SU-DHL-6 (cell line): ENCODE measurements around the gene MAGEA9.
"Not testable (repeated sequence)": the region's sequence is repeated elsewhere in the genome, so short reads cannot be mapped to it uniquely, and the experiment has no call there.

Experiments used
- H2AFZ ChIP-seq: fragments of 200-600 bp; sonication (generic); 2 replicates; pipeline ENCODE4 v1.6.1; 2014; ENCODE audit warnings: low read depth, mild to moderate bottlenecking, moderate library complexity, mixed read lengths, antibody characterized with exemption, low read length; ENCODE audit not compliant: severe bottlenecking
- H3F3A ChIP-seq: fragments of 200-600 bp; shearing (Covaris generic); 2 replicates; pipeline ENCODE4 v1.6.0; 2016; ENCODE audit warnings: antibody characterized with exemption, mild to moderate bottlenecking; ENCODE audit not compliant: insufficient read depth
- H3K27ac ChIP-seq: fragments of 200-600 bp; sonication (generic); 2 replicates; pipeline ENCODE4 v1.5.1; 2016; ENCODE audit warnings: low read depth, mild to moderate bottlenecking, low read length, moderate library complexity, mixed read lengths
- H3K27me3 ChIP-seq: fragments of 200-600 bp; sonication (generic), shearing (Covaris generic); 2 replicates; pipeline ENCODE4 v1.6.0; 2014; ENCODE audit warnings: mild to moderate bottlenecking, low read length
- H3K36me3 ChIP-seq: fragments of 200-600 bp; sonication (generic); 2 replicates; pipeline ENCODE4 v1.6.1; 2014; ENCODE audit warnings: mild to moderate bottlenecking, low read length, mixed read lengths
- H3K4me2 ChIP-seq: fragments of 300-600, 200-600 bp; shearing (Covaris generic), sonication (generic); 2 replicates; pipeline ENCODE4 v1.6.0; 2014; ENCODE audit warnings: low read length, low read depth, mild to moderate bottlenecking; ENCODE audit not compliant: poor library complexity, severe bottlenecking
- H3K4me3 ChIP-seq: fragments of 200-600 bp; sonication (generic); 2 replicates; pipeline ENCODE4 v1.5.1; 2014; ENCODE audit warnings: antibody characterized with exemption, low read length, mild to moderate bottlenecking, mixed read lengths; ENCODE audit not compliant: insufficient read depth, poor library complexity, severe bottlenecking
- H3K79me2 ChIP-seq: fragments of 200-600 bp; sonication (generic); 2 replicates; pipeline ENCODE4 v1.6.1; 2014; ENCODE audit warnings: mild to moderate bottlenecking, low read length, moderate library complexity; ENCODE audit not compliant: insufficient read depth
- H3K9ac ChIP-seq: fragments of 200-600 bp; sonication (generic); 2 replicates; pipeline ENCODE4 v1.7.0; 2014; ENCODE audit warnings: mild to moderate bottlenecking, low read length
- H3K9me2 ChIP-seq: fragments of 200-600 bp; sonication (generic); replicated peaks from 2 replicates; pipeline ENCODE4 v1.6.1; 2014; ENCODE audit warnings: low read length; ENCODE audit not compliant: insufficient read depth
- H3K9me3 ChIP-seq: fragments of 200-600 bp; sonication (generic); 2 replicates; pipeline ENCODE4 v1.6.1; 2014; ENCODE audit warnings: low read length, mixed read lengths; ENCODE audit not compliant: insufficient read depth
- H4K20me1 ChIP-seq: fragments of 200-600 bp; sonication (generic); 2 replicates; pipeline ENCODE4 v1.6.1; 2014; ENCODE audit warnings: low read depth, mild to moderate bottlenecking, antibody characterized with exemption, low read length, moderate library complexity, mixed read lengths
- EZH2phosphoT487 ChIP-seq: fragments of 200-600 bp; sonication (generic), shearing (Covaris generic); conservative IDR thresholded peaks from 2 replicates; pipeline ENCODE4 v1.6.1; 2018; ENCODE audit warnings: mild to moderate bottlenecking, antibody characterized with exemption, low read length, moderate library complexity, mixed read lengths
- TF ChIP-seq, protein P1 (sequence below): fragments of 200-600 bp; sonication (generic); IDR thresholded peaks from one replicate; pipeline ENCODE4 v1.5.1; 2017; ENCODE audit warnings: antibody characterized with exemption, mild to moderate bottlenecking, low read length, moderate library complexity; ENCODE audit not compliant: insufficient read depth, poor library complexity, severe bottlenecking

MAGEA9 gene

DNA sequence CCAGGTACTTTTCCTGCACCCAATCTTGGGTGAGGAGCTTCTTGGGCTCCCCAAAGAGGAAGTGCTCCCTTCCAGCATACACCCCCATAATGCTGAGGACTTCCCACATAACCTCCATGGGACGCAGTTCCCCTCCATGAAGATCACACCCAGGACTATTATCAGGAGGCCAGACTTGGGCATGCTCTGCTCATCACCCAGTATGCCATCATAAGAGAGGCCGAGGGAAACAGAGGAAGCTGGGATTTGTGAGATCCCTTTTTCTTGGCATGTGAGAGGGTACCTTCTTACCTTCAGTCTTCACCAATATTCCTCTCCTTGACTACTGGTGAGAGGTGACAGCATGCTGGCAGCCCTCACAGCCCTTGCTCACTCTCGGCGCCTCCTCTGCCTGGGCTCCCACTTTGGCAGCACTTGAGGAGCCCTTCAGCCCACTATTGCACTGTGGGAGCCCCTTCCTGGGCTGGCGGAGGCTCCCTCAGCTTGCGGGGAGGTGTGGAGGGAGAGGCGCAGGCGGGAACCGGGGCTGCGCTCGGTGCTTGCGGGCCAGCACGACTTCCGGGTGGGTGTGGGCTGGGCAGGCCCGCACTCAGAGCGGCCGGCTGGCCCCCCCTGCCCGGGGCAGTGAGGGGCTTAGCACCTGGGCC is 23.5 kb upstream of the MAGEA9 start:
- Histone ChIP-seq H3K36me3 (no peaks in the 10 kb centered on the region), H3K27ac (no peak overlapping the region), H3F3A (no peaks in the 10 kb centered on the region), H3K4me2 (no peak overlapping the region), H3K4me3 (no peak overlapping the region), H2AFZ (no peak overlapping the region), H3K9me2 (no peaks in the 10 kb centered on the region), H3K79me2 (no peaks in the 10 kb centered on the region), H3K9me3 (no peaks in the 10 kb centered on the region), H3K9ac (no peak overlapping the region), H3K27me3 (no peaks in the 10 kb centered on the region), H4K20me1 (no peaks in the 10 kb centered on the region)
- TF ChIP-seq EZH2phosphoT487 = no peak
- TF ChIP-seq, protein P1, sequence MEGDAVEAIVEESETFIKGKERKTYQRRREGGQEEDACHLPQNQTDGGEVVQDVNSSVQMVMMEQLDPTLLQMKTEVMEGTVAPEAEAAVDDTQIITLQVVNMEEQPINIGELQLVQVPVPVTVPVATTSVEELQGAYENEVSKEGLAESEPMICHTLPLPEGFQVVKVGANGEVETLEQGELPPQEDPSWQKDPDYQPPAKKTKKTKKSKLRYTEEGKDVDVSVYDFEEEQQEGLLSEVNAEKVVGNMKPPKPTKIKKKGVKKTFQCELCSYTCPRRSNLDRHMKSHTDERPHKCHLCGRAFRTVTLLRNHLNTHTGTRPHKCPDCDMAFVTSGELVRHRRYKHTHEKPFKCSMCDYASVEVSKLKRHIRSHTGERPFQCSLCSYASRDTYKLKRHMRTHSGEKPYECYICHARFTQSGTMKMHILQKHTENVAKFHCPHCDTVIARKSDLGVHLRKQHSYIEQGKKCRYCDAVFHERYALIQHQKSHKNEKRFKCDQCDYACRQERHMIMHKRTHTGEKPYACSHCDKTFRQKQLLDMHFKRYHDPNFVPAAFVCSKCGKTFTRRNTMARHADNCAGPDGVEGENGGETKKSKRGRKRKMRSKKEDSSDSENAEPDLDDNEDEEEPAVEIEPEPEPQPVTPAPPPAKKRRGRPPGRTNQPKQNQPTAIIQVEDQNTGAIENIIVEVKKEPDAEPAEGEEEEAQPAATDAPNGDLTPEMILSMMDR = no peak

DNA sequence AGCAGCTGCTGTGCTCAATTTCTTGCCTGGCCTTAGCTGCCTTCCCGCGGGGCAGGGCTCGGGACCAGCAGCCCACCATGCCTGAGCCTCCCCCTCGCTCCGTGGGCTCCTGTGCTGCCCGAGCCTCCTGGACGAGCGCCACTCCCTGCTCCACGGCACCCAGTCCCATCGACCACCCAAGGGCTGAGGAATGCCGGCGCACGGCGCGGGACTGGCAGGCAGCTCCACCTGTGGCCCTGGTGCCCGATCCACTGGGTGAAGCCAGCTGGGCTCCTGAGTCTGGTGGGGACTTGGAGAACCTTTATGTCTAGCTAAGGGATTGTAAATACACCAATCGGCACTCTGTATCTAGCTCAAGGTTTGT is 23.0 kb upstream of the MAGEA9 start:
- H2AFZ ChIP-seq, H3K36me3 ChIP-seq, H4K20me1 ChIP-seq, H3K9me3 ChIP-seq, H3K4me2 ChIP-seq, H3K4me3 ChIP-seq, H3K27me3 ChIP-seq, H3K9ac ChIP-seq, H3K9me2 ChIP-seq, H3F3A ChIP-seq, H3K27ac ChIP-seq, H3K79me2 ChIP-seq: not testable (repeated sequence)

DNA sequence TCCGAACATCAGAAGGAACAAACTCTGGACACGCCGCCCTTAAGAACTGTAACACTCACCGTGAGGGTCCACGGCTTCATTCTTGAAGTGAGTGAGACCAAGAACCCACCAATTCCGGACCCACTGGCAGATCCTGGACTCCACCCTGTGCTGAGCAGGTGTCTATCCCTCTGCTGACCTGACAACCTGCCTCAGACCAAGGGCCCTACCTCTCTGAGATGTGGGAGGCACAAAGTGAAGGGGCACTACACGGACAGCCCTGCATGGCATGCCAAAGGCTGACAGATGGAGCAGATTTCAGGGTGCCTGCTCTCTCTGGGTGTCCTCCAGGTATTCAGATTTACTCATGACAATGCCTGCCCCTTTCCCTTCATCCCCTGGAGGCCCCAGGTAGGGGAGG is 21.9 kb upstream of the MAGEA9 start:
- no peaks in the 10 kb centered on the region for H3K79me2 ChIP-seq
- no peak overlapping the region for H3K4me3 ChIP-seq
- H4K20me1 ChIP-seq = no peaks in the 10 kb centered on the region
- no peaks in the 10 kb centered on the region for H3K36me3 ChIP-seq
- H3K9me3 ChIP-seq = no peaks in the 10 kb centered on the region
- H2AFZ ChIP-seq = no peak overlapping the region
- no peaks in the 10 kb centered on the region for H3K9me2 ChIP-seq
- H3K4me2 ChIP-seq = no peak overlapping the region
- no peak overlapping the region for H3K27ac ChIP-seq
- TF ChIP-seq, protein P1 = no peak
- no peak for TF ChIP-seq EZH2phosphoT487
- H3K27me3 ChIP-seq = no peaks in the 10 kb centered on the region
- H3K9ac ChIP-seq = no peak overlapping the region
- no peaks in the 10 kb centered on the region for H3F3A ChIP-seq

DNA sequence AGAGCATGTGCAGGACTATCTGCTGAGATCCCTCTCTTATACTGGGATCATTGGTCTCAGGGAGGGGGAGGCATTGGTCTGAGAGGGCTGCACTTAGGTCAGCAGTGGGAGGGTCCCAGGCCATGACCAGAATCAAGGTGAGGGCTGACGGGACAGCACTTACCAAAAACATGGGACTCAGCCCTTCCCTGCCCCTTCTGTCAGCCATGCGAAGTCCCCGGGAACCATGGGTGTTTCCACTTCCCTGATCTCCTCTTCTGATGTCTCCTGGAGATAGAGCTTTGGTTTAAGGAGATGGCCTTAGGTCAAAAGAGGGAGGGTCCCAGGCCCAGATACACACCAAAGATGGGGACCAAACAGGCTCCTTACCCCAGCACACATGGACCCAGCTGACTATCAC is 20.8 kb upstream of the MAGEA9 start:
- Histone ChIP-seq H4K20me1 (no peaks in the 10 kb centered on the region), H3K4me3 (no peak overlapping the region)

GRCh38 chrX:149761858-149762674 is 19.7 kb upstream of the MAGEA9 start:
- H3K4me3 ChIP-seq, H4K20me1 ChIP-seq, H3K27ac ChIP-seq, H3F3A ChIP-seq, H3K9me3 ChIP-seq, H3K4me2 ChIP-seq, H3K9me2 ChIP-seq, H3K79me2 ChIP-seq, H3K27me3 ChIP-seq, H2AFZ ChIP-seq, H3K36me3 ChIP-seq, H3K9ac ChIP-seq: not testable (repeated sequence)

More for the DNA sequence above, 20.8 kb upstream of the MAGEA9 start:
- no peak for TF ChIP-seq EZH2phosphoT487
- TF ChIP-seq, protein P1 = no peak
- Histone ChIP-seq H3K9ac (no peak overlapping the region), H3K79me2 (no peaks in the 10 kb centered on the region), H2AFZ (no peak overlapping the region), H3K4me2 (no peak overlapping the region), H3K27me3 (no peaks in the 10 kb centered on the region), H3K36me3 (no peaks in the 10 kb centered on the region), H3K9me3 (no peaks in the 10 kb centered on the region), H3K27ac (no peak overlapping the region), H3F3A (no peaks in the 10 kb centered on the region), H3K9me2 (no peaks in the 10 kb centered on the region)
